Fibroblast of lung (primary cell): ENCODE data around the gene LSM3. TPM values are rescaled to one million over a fixed set of nuclear protein-coding genes. Genes with fewer than 3 reads are reported as not detected.

ENCODE experiments used
- DNase-seq, 2 donors: peaks; one replicate each; pipeline versions ENCODE4 v3.0.0 to v3.0.0-alpha.2; 2010; ENCODE audit warnings: low read depth in 2 of 2
- H2AFZ ChIP-seq: 2 replicates; pipeline ENCODE4 v1.5.1; 2012; ENCODE audit warnings: low read length, control low read depth, inconsistent platforms
- H3K27ac ChIP-seq: 2 replicates; pipeline ENCODE4 v1.5.1; 2011; ENCODE audit warnings: low read length, control low read depth; ENCODE audit not compliant: insufficient read depth
- H3K27me3 ChIP-seq: 2 replicates; pipeline ENCODE4 v1.5.1; 2011; ENCODE audit warnings: mild to moderate bottlenecking, low read length; ENCODE audit not compliant: control insufficient read depth, insufficient read depth
- H3K36me3 ChIP-seq: 2 replicates; pipeline ENCODE4 v1.5.1; 2011; ENCODE audit warnings: low read length; ENCODE audit not compliant: control insufficient read depth, insufficient read depth
- H3K4me1 ChIP-seq: 2 replicates; pipeline ENCODE4 v1.5.1; 2011; ENCODE audit warnings: low read length; ENCODE audit not compliant: control insufficient read depth, insufficient read depth; ENCODE audit errors: extremely low read depth
- H3K4me2 ChIP-seq: 2 replicates; pipeline ENCODE4 v1.5.1; 2011; ENCODE audit warnings: low read length, control low read depth; ENCODE audit not compliant: insufficient read depth; ENCODE audit errors: extremely low read depth
- H3K4me3 ChIP-seq, 4 experiments: fragments of 200-600 bp in 1 of 4; sonication (generic) in 1 of 4; replicated peaks in 1 of 4; 2 replicates each; pipeline ENCODE4 v1.5.1; 2011 to 2016; ENCODE audit warnings: low read length in 4 of 4, low read depth in 3 of 4, mild to moderate bottlenecking in 3 of 4, control low read depth in 2 of 4, inconsistent platforms in 1 of 4, mixed read lengths in 1 of 4; ENCODE audit not compliant: insufficient read depth in 1 of 4; ENCODE audit errors: control extremely low read depth in 1 of 4
- H3K79me2 ChIP-seq: 2 replicates; pipeline ENCODE4 v1.5.1; 2012; ENCODE audit warnings: mild to moderate bottlenecking, low read length, inconsistent platforms; ENCODE audit not compliant: control insufficient read depth, insufficient read depth
- H3K9ac ChIP-seq: 2 replicates; pipeline ENCODE4 v1.5.1; 2011; ENCODE audit warnings: mild to moderate bottlenecking, low read length, control low read depth; ENCODE audit not compliant: insufficient read depth
- H3K9me3 ChIP-seq: 2 replicates; pipeline ENCODE4 v1.5.1; 2012; ENCODE audit warnings: low read depth, low read length; ENCODE audit not compliant: control insufficient read depth, insufficient read depth
- H4K20me1 ChIP-seq: 2 replicates; pipeline ENCODE4 v1.5.1; 2011; ENCODE audit warnings: low read length; ENCODE audit not compliant: control insufficient read depth, insufficient read depth; ENCODE audit errors: extremely low read depth
- CTCF ChIP-seq, 2 donors: IDR thresholded peaks in 1 of 2; conservative IDR thresholded peaks in 1 of 2; 1 replicate in 1 of 2; 2 replicates in 1 of 2; pipeline ENCODE4 v1.5.1; 2011 to 2012; ENCODE audit warnings: low read length in 2 of 2, control low read depth in 1 of 2, inconsistent platforms in 1 of 2, low read depth in 1 of 2, mild to moderate bottlenecking in 1 of 2
- EZH2 ChIP-seq: IDR thresholded peaks from 2 replicates; pipeline ENCODE4 v1.5.1; 2012; ENCODE audit warnings: low read length, control low read depth, mild to moderate bottlenecking; ENCODE audit errors: missing control alignments
- polyA plus RNA-seq, 2 donors: library from polyadenylated mRNA; depleted of rRNA in 1 of 2; stranded (reverse) in 1 of 2; unstranded in 1 of 2; fragments of >200 nt; gene quantifications; 2 replicates each; pipeline ENCODE4 v1.2.1, GENCODE V29; 2011 to 2012; ENCODE audit warnings: missing spikeins in 1 of 2
- total RNA-seq: library from RNA; depleted of rRNA; stranded (reverse); fragments of >200 nt; gene quantifications from 2 replicates; pipeline ENCODE4 v1.2.1, GENCODE V29; 2014

Gene LSM3
- total and polyA plus RNA-seq, 2 donors (not counting 1 experiment from before 2014, with no cell fraction given) = 5.1 to 14.9 TPM

GRCh38 chr3:14230729-14231128 is 52.1 kb downstream of the LSM3 start:
- H3K27ac ChIP-seq = no peak overlapping the region
- H2AFZ ChIP-seq = no peak overlapping the region
- DNase-seq = no peak
- H3K9me3 ChIP-seq = no peaks in the 10 kb centered on the region
- H3K79me2 ChIP-seq = no peaks in the 10 kb centered on the region
- no peaks in the 10 kb centered on the region for H3K27me3 ChIP-seq
- H3K36me3 ChIP-seq = no peaks in the 10 kb centered on the region
- no peak overlapping the region for H3K4me2 ChIP-seq
- H3K4me1 ChIP-seq = no peaks in the 10 kb centered on the region
- H3K9ac ChIP-seq = no peak overlapping the region
- TF ChIP-seq EZH2 (no peak), CTCF (conservative IDR thresholded peaks at IDR 0.05 in 1 of 2, IDR thresholded peaks at IDR 0.05 in 1 of 2; ENCODE audit: low read depth in 1 of 2, low read length in 2 of 2) (no peak)
- H3K4me3 ChIP-seq = no peak overlapping the region
- no peaks in the 10 kb centered on the region for H4K20me1 ChIP-seq

- DNase-seq = no peak
- Histone ChIP-seq H2AFZ (no peak overlapping the region), H3K9me3 (no peaks in the 10 kb centered on the region), H3K27ac (no peak overlapping the region), H4K20me1 (no peaks in the 10 kb centered on the region), H3K9ac (no peak overlapping the region), H3K4me1 (no peaks in the 10 kb centered on the region), H3K27me3 (no peaks in the 10 kb centered on the region), H3K4me3 (no peak overlapping the region), H3K4me2 (no peak overlapping the region), H3K36me3 (no peaks in the 10 kb centered on the region), H3K79me2 (no peaks in the 10 kb centered on the region)
- TF ChIP-seq CTCF (conservative IDR thresholded peaks at IDR 0.05 in 1 of 2, IDR thresholded peaks at IDR 0.05 in 1 of 2; ENCODE audit: low read depth in 1 of 2, low read length in 2 of 2) (no peak), EZH2 (no peak)
Observed at GRCh38 chr3:14231145-14231990, 52.8 kb downstream of the LSM3 start.

- peak in 1 of 2 donors; percentile 27 for DNase-seq
- TF ChIP-seq EZH2 = no peak
- no peak for TF ChIP-seq CTCF (conservative IDR thresholded peaks at IDR 0.05 in 1 of 2, IDR thresholded peaks at IDR 0.05 in 1 of 2; ENCODE audit: low read depth in 1 of 2, low read length in 2 of 2)
- Histone ChIP-seq H3K4me2 (no peak overlapping the region), H3K9ac (no peak overlapping the region), H2AFZ (no peak overlapping the region), H3K4me1 (no peaks in the 10 kb centered on the region), H3K79me2 (no peaks in the 10 kb centered on the region), H4K20me1 (no peaks in the 10 kb centered on the region), H3K9me3 (no peaks in the 10 kb centered on the region), H3K27me3 (no peaks in the 10 kb centered on the region), H3K4me3 (no peak overlapping the region), H3K36me3 (no peaks in the 10 kb centered on the region), H3K27ac (no peak overlapping the region)
Observed at GRCh38 chr3:14231998-14232501, 53.4 kb downstream of the LSM3 start.
